NCI-H1092 treated with DMSO at 0.1 percent for 48 hours (cell line): ENCODE measurements around the gene SPINDOC.
"Not testable (repeated sequence)": the region's sequence is repeated elsewhere in the genome, so short reads cannot be mapped to it uniquely, and the experiment has no call there.

Experiments
- DNase-seq: peaks from one replicate; lab custom pipeline; 2025; lab: John Stamatoyannopoulos, UW

The SPINDOC gene

GRCh38 chr11:63785823-63786222 is 27.4 kb upstream of the SPINDOC start:
- DNase-seq: no peak

- DNase-seq: no peak
Measured at GRCh38 chr11:63791495-63792167, 21.6 kb upstream of the SPINDOC start.

GRCh38 chr11:63793161-63793560 is 20.1 kb upstream of the SPINDOC start:
- DNase-seq: no peak

- no peak for DNase-seq
Measured at GRCh38 chr11:63795066-63795465, 18.2 kb upstream of the SPINDOC start.

DNA sequence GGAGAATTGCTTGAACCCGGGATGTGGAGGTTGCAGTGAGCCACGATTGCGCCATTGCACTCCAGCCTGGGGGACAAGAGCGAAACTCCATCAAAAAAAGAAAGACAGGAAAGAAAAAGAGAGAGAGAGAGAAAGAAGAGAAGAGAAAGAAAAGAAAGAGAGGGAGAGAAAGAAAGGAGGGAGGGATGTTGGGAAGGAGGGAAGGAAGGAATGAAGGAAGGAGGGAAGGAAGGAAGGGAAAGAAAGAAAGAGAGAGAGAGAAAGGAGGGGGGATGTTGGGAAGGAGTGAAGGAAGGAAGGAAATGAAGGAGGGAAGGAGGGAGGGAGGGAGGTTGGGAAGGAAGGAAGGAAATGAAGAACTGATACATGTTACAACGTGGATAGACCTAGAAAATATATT is 12.3 kb upstream of the SPINDOC start:
- DNase-seq: no peak

DNA sequence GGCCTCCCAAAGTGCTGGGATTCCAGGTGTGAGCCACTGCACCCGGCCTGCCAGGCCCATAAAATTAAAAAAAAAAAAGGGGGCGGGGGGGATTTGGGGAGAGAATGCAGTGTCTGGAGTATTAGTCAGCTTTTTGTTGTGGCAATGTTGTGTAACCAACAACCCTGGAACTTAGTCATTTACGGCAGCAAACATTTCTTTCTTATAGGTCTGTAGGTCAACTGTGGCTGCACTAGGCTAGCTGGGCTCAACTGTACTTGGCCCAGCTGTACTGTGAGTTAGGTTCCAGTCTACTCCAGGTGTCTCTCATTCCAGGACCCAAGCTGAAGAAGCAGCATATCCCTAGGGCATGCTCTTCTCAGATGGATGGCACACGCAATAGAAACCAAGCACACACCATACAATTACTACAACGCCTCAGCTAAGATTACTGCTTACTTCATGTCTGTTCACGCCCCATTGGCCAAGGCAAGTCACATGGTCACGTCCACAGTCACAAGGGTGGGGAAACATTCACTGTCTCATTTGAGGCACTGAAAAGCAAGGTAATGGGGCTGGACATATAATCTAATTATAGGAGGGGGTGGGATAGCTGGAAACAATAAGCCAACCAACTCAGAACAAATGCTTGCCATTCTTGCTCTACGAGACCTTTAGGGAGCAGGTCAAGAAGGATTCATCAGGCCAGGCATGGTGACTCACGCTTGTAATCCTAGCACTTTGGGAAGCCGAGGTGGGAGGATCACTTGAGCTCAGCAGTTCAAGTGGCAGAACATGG is 10.4 kb upstream of the SPINDOC start:
- DNase-seq: no peak

- DNase-seq: no peak
Measured at GRCh38 chr11:63804259-63804658, 9.0 kb upstream of the SPINDOC start.

DNA sequence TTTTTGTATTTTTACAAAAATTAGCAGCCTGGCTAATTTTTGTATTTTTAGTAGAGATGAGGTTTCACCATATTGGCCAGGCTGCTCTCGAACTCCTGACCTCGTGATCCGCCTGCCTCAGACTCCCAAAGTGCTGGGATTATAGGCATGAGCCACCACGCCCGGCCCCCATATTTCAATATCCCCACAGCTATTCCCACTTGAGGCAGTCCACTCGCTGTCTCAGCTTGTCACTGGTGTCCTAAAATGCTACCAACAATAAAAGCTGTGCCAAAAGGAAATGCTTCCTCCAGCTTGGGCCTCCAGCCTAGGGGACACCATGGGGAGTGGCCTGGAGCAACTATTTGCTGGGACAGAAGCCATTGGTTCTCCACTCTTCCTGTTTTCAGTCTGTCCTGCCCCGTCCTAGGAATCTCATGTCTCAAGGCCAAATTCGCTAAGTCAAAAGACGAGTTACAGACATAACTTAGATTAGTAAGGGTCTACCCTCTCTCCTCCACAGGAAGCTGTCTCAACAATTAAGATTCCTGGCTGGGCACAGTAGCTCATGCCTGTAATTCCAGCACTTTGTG is 7.3 kb upstream of the SPINDOC start:
- DNase-seq: no peak

GRCh38 chr11:63810383-63810782 is 2.9 kb upstream of the SPINDOC start:
- not testable (repeated sequence) for DNase-seq

- DNase-seq: no peak
Measured at GRCh38 chr11:63811522-63811921, 1.7 kb upstream of the SPINDOC start.

DNA sequence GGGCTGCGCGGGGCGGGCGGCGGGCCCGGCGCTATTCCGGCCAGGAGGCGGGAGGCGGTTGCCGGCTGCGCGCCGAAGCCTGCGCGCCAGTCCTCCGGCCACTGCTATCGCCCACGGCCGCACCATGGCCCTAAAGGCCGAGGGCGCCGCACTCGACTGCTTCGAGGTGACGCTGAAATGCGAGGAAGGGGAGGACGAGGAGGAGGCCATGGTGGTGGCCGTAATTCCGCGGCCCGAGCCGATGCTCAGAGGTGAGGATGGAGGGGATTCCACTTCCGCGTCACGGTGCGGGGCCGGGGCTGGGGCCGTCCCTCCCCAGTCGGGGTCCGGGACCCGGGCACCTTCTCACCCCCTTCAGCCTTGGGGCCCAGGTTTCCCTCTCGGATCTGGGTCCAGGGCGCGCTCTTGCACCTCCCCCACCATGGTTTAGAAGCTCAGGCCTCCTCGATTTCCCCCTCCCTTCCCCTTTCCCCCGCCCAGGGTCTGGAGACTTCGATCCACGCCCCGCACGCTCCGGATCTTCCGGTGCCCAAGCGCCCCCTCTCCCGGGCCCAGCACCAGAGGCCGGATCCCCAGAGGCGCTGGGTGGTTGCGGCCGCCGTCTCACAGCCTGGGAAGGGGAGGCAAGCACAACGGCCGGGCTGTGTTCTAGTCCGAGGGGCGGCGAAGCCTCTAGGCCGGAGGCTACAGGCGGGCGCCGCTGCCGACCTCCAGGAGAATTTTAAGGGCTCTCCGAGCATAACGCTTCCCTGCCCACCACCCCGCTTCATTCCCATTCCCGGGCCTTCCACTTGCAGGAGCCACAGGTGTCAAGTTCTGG is 517 bp downstream of the SPINDOC start:
- peak; percentile 63 for DNase-seq

DNA sequence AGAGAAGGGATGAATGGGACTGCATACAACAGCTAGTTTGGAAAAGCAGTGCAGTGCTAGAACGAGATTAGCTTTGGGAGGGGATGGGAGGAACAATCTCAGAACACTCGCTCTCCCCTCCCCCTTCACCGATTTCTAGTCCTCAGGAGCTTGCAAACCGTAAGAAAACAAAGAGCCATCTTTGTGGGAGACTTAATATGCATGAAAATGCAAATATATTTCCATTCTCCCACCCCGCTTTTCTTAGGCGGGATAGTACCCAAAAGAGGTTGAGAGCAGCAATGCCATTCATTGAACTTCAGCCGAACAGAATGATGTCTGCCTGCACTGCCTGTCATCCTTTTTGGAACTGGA is 1.1 kb downstream of the SPINDOC start:
- no peak for DNase-seq

DNA sequence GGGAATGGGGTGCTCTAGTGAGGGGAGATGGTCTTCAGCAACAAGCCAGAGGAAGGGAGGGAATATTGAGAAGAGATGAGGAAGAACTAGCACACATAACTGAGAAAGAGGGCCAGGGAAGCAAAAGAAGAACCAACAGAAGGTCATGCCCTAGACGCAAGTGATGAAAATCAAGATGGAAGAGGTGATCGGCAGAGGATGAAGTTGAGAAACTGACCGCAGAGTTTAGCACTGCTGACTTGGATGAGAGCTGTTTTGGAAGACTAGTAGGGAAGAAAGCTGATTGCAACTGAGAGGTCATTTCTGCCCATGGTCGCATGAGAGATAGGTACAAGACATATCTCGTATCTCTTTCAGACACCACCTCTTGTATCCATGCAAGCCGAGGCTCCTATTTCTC is 2.9 kb downstream of the SPINDOC start:
- DNase-seq: no peak

DNA sequence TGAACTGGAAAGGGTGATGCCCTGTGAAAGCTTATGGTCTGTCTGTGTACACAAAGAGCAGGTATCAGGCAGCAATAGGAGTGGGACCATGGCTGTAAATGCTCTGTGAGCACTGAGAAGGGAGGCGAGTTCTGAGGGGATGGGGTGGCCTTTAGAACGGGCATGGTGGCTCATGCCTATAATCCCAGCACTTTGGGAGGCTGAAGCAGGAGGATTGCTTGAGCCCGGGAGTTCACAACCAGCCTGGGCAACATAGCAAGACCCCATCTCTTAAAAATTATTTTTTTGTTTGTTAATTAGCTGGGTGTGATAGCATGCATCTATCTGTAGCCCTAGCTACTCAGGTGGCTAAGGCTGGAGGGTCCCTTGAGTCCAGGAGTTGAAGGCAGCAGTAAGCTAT is 3.5 kb downstream of the SPINDOC start:
- no peak for DNase-seq

GRCh38 chr11:63817758-63818498 is 4.7 kb downstream of the SPINDOC start:
- DNase-seq: no peak

DNA sequence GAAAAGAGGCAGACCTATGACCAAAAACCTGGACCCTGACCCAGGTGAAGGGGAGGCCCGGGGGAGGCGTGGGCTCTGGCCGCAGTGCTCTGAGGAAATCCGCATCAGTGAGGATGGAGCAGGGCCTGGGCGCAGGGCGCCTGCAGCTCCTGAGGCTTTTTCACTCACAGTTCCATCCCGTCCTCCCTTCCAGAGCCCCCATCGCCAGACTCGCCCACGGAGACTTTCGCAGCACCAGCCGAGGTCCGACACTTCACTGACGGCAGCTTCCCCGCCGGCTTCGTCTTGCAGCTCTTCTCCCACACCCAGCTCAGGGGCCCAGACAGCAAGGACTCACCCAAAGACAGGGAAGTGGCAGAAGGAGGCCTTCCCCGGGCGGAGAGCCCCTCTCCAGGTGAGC is 5.4 kb downstream of the SPINDOC start:
- no peak for DNase-seq

DNA sequence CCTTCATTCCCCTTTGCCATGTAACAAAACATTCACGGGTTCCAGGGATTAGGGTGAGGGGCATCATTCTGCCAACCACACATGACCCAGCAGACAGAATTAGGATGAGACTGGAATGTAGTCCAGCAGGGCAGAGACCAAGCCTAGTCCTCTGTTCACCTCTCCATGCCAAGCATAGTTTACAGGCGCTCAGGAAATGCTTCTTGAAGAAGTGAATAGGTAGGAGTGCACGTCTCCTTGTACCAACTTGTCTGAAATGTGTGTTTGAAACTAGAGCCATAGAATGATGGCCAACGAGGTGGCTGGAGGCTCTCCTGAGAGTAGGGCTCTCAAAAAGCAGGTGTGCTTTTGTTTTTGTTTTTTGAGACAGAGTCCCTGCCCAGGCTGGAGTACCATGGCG is 8.2 kb downstream of the SPINDOC start:
- no peak for DNase-seq

GRCh38 chr11:63826471-63827190 is 13.4 kb downstream of the SPINDOC start:
- peak; percentile 82 for DNase-seq

GRCh38 chr11:63829823-63830489 is 16.7 kb downstream of the SPINDOC start:
- peak; percentile 10 for DNase-seq

- DNase-seq: no peak
Measured at GRCh38 chr11:63831326-63831725, 18.1 kb downstream of the SPINDOC start.

DNA sequence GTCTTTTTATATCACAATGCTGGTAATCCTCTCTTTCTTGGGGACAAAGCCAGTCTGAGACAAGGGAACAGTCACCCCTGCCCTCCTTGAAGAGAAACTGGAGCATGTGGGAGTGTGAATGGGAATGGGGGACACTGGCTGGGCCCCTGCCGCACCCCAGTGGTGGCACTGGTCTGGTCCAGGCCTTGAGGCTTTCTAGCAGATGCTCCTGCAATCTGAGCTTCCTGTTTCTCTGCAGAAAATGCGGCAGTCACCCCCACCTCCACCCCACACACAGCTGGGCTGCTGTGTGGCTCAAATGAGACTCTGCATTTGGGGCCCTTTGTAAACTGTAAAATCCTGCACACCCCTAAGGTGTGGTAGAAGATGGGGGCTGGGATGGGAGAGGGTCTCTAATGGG is 19.1 kb downstream of the SPINDOC start:
- DNase-seq: no peak
